Body of pancreas (tissue), 4 donors: ENCODE data around the gene ADAMTS16.

Experiments
- POLR2A ChIP-seq, 3 donors: fragments of 450-650 bp; IDR thresholded peaks; one replicate each; pipeline ENCODE4 v1.6.1; 2016; ENCODE audit warnings: antibody characterized with exemption in 3 of 3, mild to moderate bottlenecking in 2 of 3
- TF ChIP-seq, protein P1 (sequence below), 7 experiments: fragments of 450-650 bp in 4 of 7; fragments of 200-600 bp in 3 of 7; sonication (generic) in 3 of 7; IDR thresholded peaks; one replicate each; pipeline ENCODE4 v1.5.1; 2016 to 2019; ENCODE audit warnings: antibody characterized with exemption in 7 of 7

DNA sequence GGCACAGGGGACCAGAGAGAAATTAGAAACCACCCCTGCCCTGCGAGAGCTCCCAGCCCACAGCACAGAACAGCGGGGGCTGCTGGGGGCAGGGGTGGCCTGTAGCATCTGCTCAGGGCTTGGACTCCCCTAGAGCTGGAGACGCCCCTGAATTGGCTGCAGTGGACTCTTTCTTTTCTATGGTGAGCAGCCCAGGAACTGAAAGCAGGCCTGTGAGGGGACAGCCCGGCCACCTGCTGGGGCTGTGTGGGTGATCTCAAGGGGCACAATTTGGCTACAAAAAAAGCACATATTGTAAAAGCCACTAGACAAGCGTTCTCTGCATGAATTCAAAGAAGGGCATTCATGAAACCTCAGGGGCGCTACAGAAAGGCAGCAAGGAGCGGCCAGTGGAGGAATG, 224.8 kb downstream of the ADAMTS16 start:
- TF ChIP-seq, protein P1, sequence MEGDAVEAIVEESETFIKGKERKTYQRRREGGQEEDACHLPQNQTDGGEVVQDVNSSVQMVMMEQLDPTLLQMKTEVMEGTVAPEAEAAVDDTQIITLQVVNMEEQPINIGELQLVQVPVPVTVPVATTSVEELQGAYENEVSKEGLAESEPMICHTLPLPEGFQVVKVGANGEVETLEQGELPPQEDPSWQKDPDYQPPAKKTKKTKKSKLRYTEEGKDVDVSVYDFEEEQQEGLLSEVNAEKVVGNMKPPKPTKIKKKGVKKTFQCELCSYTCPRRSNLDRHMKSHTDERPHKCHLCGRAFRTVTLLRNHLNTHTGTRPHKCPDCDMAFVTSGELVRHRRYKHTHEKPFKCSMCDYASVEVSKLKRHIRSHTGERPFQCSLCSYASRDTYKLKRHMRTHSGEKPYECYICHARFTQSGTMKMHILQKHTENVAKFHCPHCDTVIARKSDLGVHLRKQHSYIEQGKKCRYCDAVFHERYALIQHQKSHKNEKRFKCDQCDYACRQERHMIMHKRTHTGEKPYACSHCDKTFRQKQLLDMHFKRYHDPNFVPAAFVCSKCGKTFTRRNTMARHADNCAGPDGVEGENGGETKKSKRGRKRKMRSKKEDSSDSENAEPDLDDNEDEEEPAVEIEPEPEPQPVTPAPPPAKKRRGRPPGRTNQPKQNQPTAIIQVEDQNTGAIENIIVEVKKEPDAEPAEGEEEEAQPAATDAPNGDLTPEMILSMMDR (IDR thresholded peaks at IDR 0.05): no peak
- no peak for TF ChIP-seq POLR2A (IDR thresholded peaks at IDR 0.05)
